ENCODE measurements around the gene KRT83.

The KRT83 gene

DNA sequence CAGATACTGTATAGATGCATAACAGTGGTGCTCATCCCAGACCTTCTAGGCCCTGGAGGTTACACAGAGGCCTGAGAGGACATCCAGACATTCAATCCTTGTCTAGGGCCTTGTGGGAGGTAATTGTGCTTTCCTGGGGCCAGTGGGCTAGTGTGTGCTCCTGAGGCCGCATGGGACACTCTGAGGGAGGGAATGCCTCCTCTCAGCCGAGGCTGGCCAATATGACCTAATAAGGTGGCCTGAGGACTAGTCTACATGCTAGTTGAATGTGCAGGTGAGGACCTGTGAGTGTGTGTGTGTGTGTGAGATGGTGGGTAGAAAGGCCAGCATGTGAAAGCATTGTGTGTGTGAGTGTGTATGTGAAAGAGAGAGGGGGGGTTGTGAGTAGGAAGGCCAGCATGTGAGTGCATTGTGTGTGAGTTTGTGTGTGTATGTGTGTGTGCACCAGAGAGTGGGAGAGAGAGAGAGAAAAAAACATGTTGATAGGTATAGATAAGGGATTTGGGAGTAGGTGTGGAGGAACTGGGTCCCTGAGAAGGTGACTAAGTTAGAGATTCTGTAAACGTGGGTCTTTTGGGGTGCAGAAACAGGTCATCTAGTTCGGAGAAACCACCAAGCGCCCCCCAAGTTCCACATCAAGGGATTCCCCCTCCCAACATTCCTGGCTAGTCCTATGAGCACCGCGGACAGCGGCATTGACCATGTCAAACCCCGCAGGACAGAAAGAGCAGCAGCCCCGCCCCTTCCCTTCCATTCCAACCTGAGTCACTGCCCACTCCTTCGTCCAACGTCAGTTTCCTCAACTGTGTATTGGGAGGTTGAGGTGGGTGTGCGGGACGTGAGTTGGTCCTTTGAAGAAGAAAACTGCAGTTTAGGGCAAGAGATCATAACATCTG is 20.2 kb downstream of the KRT83 start:
- no peak overlapping the region for H3K4me3 ChIP-seq (ENCODE audit: low read depth, low read length)
- TF ChIP-seq, protein P1, sequence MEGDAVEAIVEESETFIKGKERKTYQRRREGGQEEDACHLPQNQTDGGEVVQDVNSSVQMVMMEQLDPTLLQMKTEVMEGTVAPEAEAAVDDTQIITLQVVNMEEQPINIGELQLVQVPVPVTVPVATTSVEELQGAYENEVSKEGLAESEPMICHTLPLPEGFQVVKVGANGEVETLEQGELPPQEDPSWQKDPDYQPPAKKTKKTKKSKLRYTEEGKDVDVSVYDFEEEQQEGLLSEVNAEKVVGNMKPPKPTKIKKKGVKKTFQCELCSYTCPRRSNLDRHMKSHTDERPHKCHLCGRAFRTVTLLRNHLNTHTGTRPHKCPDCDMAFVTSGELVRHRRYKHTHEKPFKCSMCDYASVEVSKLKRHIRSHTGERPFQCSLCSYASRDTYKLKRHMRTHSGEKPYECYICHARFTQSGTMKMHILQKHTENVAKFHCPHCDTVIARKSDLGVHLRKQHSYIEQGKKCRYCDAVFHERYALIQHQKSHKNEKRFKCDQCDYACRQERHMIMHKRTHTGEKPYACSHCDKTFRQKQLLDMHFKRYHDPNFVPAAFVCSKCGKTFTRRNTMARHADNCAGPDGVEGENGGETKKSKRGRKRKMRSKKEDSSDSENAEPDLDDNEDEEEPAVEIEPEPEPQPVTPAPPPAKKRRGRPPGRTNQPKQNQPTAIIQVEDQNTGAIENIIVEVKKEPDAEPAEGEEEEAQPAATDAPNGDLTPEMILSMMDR (IDR thresholded peaks at IDR 0.05; ENCODE audit: low read depth, low read length): no peak

DNA sequence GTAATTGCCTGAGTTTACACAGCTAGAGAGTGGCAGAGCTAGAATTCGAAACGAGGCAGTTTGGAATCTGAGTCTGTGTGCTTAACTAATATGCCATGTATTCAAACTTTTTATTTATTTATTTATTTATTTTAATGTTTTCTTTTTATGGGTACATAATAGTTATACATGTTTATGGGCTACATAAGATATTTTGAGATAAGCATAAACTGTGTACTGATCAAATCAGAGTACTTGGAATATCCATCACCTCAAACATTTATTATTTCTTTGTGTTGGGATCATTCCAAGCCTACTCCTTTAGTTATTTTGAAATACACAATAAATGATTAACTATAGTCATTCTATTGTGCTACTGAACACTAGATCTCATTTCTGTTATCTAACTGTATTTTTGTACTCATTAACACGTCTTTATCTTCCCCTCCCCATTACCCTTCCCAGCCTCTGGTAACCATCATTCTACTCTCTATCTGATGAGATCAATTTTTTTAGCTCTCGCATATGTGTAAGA is 22.5 kb downstream of the KRT83 start:
- TF ChIP-seq, protein P1 (IDR thresholded peaks at IDR 0.05; ENCODE audit: low read depth, low read length): no peak
- H3K4me3 ChIP-seq (ENCODE audit: low read depth, low read length): no peak overlapping the region

DNA sequence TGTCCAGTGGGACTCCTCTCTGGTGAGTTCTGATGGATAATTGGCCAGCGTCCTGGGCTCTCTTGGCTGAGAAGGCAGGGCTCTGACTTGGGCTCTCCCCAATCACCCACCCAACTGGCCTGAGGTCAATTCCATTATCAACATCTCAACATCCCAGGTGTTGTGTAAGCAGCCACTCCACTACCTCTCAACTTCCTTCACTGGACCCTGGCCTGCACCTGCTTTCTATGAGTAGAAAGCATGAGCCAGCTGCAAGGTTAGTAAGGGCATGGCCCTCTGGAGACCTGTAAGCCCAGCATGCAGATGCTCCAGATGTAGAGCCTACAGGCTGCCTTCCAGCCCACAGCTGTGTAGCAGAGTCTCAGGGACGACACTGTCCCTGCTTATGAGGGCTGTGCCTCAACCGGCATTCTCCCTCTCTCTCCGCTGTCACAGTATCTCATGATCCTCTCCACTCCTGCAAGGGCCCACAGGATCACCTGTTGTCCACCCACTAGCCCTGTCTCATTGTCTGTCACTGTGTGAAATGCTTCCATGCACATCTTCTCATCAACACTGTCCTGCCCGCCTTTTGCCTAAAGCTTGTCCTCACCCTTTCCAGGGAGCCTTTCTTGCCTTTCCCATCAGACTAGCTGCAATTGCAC is 24.5 kb downstream of the KRT83 start:
- TF ChIP-seq, protein P1 (IDR thresholded peaks at IDR 0.05; ENCODE audit: low read depth, low read length): no peak
- H3K4me3 ChIP-seq (ENCODE audit: low read depth, low read length): no peak overlapping the region

DNA sequence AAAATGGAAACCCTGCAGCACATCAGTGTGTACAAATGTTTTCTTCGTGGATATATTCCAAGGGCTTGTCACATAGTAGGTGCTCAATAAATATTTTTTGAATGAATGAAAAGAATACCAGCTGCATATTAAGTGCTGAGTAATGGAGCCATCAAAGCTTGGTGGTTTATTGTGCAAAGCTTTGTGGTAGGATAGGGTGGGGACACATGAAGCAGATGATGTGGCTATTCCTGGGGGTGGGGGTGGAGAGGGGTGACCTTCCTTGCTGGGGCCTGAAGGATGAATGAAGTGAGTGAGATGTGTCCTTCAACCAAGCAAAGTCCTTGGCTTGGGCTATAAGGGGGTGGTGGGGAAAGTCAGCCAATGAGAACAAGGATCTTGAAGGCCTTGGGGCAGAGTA is 25.5 kb downstream of the KRT83 start:
- H3K4me3 ChIP-seq (ENCODE audit: low read depth, low read length): no peak overlapping the region

DNA sequence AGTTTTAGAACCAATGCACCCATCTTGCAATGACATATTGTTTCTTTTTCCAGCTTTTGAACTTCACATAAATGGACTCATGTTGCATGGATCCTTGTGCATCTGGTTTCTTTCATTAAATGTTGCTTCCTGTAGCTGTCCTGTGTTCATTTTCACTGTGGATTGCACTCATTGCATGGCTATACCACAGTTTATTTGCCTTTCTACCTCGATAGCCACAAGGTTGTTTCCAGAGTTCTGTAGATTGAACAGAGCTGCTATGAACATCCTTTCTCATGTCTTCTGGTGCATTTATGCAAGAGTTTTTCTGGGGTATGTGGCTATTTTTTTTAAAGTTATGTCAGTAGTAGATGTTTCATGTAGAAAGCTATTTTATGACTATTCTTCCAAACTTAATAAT is 26.4 kb downstream of the KRT83 start:
- H3K4me3 ChIP-seq (ENCODE audit: low read depth, low read length): no peak overlapping the region
- TF ChIP-seq, protein P1 (IDR thresholded peaks at IDR 0.05; ENCODE audit: low read depth, low read length): no peak

More for the DNA sequence above, 25.5 kb downstream of the KRT83 start:
- TF ChIP-seq, protein P1 (IDR thresholded peaks at IDR 0.05; ENCODE audit: low read depth, low read length): no peak

DNA sequence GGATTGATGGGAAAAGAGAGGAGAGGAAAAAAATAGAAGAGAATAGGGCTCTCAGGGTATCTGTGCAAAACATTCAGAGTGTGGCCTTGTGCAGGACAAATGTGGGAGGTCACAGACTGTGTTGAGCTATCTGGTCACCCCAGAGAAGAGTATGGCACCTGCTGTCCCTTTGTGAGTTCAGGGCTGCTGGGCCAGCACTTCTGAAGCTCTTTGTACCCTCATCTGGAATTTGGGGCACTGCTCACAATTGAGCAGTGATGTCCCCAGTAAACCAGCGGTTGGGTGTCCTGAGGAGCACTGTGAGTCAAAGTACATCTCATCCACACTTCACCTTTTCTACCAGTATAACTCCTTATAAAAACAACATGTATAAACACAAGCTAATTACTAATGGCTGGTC is 27.3 kb downstream of the KRT83 start:
- TF ChIP-seq, protein P1 (IDR thresholded peaks at IDR 0.05; ENCODE audit: low read depth, low read length): no peak
- no peak overlapping the region for H3K4me3 ChIP-seq (ENCODE audit: low read depth, low read length)

Data from WI38 (cell line).